Lung (tissue), 12 donors: ENCODE data around the gene IRAG1. TPM values are rescaled to one million over a fixed set of nuclear protein-coding genes. Genes with fewer than 3 reads are reported as not detected.
A peak's percentile ranks its signal among the peaks of the same experiment; 100 is the strongest.

ENCODE experiments used
- ATAC-seq: fragments of 200-7000 bp; cut with Tn5 transposase; one replicate; pipeline ENCODE4 v1.9.1; 2020; ENCODE audit warnings: moderate number of reproducible peaks; ENCODE audit not compliant: insufficient read depth, low FRiP score
- DNase-seq, 3 donors: peaks; one replicate each; pipeline ENCODE4 v3.0.0-alpha.2; 2013 to 2017
- H3K27ac ChIP-seq, 2 donors: one replicate each; pipeline ENCODE4 v1.5.1; 2013; ENCODE audit warnings: mild to moderate bottlenecking in 2 of 2, moderate library complexity in 2 of 2, control low read depth in 1 of 2, inconsistent platforms in 1 of 2, low read depth in 1 of 2, low read length in 1 of 2
- H3K27me3 ChIP-seq, 3 donors: one replicate each; pipeline ENCODE4 v1.5.1; 2013; ENCODE audit warnings: low read length in 2 of 3; ENCODE audit not compliant: control insufficient read depth in 3 of 3, insufficient read depth in 3 of 3
- H3K36me3 ChIP-seq, 4 donors: one replicate each; pipeline ENCODE4 v1.5.1; 2013; ENCODE audit warnings: low read length in 4 of 4, mild to moderate bottlenecking in 1 of 4, moderate library complexity in 1 of 4; ENCODE audit not compliant: control insufficient read depth in 4 of 4, insufficient read depth in 4 of 4
- H3K4me1 ChIP-seq, 5 donors: one replicate each; pipeline ENCODE4 v1.5.1; 2013; ENCODE audit warnings: low read length in 5 of 5, mild to moderate bottlenecking in 2 of 5, moderate library complexity in 1 of 5; ENCODE audit not compliant: control insufficient read depth in 5 of 5, insufficient read depth in 5 of 5
- H3K4me3 ChIP-seq: one replicate; pipeline ENCODE4 v1.5.1; 2013; ENCODE audit warnings: mild to moderate bottlenecking, control low read depth, moderate library complexity
- H3K9ac ChIP-seq, 2 donors: one replicate each; pipeline ENCODE4 v1.5.1; 2013; ENCODE audit warnings: low read length in 2 of 2, control low read depth in 1 of 2; ENCODE audit not compliant: insufficient read depth in 1 of 2
- H3K9me3 ChIP-seq, 4 donors: one replicate each; pipeline ENCODE4 v1.5.1; 2013; ENCODE audit warnings: low read length in 3 of 4, mild to moderate bottlenecking in 1 of 4, moderate library complexity in 1 of 4; ENCODE audit not compliant: control insufficient read depth in 4 of 4, insufficient read depth in 3 of 4
- WGBS, 2 donors: extraction: QIAGEN DNeasy Blood & Tissue Kit; methylation state at CpG; one replicate each; pipeline ENCODE4 v1.1.7; 2013; 5-methylcytosine and 5-hydroxymethylcytosine counted together
- polyA plus RNA-seq, 2 donors: library from polyadenylated mRNA; stranded (reverse); fragments of 200-250 nt; gene quantifications; one replicate each; pipeline ENCODE4 v1.2.1, GENCODE V29; 2013
- total RNA-seq, 2 donors: library from RNA; depleted of rRNA in 1 of 2; stranded (reverse); fragments of >200 nt in 1 of 2; gene quantifications; one replicate each; pipeline ENCODE4 v1.2.1, GENCODE V29; 2014 to 2021
- TF ChIP-seq, protein P1 (sequence below): IDR thresholded peaks from 2 replicates; pipeline ENCODE4 v1.5.1; 2012; ENCODE audit warnings: mild to moderate bottlenecking; ENCODE audit errors: control extremely low read depth, extremely low read depth
- donor health status: control.
- donor health status: control.
- donor health status: Bipolar disorder and iron deficiency.
- donor health status: healthy.
- donor health status: DM: yes; HTN: yes; CAD: no.

Gene IRAG1
- total and polyA plus RNA-seq, 4 donors, result 2.8 to 17.0 (median 13.3) TPM

DNA sequence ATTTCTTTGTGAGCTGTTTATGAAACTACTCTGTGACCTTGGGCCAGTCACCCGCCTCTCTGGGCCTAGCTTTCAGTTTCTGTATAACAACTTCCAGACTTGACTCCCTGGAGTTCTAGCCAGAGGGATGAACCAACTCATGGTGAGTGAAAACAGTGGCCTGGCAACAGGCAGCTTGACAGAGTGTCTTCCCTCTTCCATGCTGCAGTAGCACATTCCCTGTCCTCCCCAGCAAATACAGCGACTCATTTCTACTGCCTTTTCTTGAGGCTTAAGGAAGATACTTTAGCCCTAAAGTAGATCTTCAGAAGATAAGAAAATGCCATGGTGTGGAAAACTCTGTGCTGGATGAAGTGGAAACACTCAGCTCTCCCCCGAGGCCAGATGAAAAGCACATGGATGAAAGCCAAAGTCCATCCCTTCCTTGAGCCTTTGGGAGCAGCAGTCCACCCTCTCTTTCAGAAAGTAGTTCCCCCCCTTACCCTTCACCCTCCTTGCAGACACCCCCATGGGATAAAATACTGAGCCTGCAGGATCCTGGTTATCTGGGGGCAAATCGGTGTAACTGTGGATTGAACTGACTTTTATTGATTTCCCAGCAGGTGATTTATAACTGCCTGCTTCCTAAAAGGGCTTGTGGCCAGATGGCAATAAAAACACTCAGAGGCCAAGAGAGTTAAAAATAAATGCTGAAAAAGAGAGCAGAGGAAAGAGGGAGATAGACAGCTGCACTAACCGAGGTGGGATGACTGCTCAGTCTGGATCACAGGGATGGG is 24.1 kb downstream of the IRAG1 start:
- Histone ChIP-seq H3K27ac (peak overlapping the region; percentile 16 to 61), H3K9ac (no peak overlapping the region), H3K4me1 (peaks cover 0 to 10% (median 6%) of the 10 kb centered on the region in 5 donors), H3K36me3 (no peaks in the 10 kb centered on the region), H3K27me3 (no peaks in the 10 kb centered on the region), H3K4me3 (no peak overlapping the region), H3K9me3 (no peaks in the 10 kb centered on the region)
- DNase-seq (no peak), ATAC-seq (no peak)
- TF ChIP-seq, protein P1, sequence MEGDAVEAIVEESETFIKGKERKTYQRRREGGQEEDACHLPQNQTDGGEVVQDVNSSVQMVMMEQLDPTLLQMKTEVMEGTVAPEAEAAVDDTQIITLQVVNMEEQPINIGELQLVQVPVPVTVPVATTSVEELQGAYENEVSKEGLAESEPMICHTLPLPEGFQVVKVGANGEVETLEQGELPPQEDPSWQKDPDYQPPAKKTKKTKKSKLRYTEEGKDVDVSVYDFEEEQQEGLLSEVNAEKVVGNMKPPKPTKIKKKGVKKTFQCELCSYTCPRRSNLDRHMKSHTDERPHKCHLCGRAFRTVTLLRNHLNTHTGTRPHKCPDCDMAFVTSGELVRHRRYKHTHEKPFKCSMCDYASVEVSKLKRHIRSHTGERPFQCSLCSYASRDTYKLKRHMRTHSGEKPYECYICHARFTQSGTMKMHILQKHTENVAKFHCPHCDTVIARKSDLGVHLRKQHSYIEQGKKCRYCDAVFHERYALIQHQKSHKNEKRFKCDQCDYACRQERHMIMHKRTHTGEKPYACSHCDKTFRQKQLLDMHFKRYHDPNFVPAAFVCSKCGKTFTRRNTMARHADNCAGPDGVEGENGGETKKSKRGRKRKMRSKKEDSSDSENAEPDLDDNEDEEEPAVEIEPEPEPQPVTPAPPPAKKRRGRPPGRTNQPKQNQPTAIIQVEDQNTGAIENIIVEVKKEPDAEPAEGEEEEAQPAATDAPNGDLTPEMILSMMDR, result no peak
- 33 to 45% methylated on average over 5 of the region's 5 CpGs for WGBS, 2 donors

GRCh38 chr11:10667521-10667885 is 26.1 kb downstream of the IRAG1 start:
- Histone ChIP-seq H3K4me1 (peaks cover 0 to 10% (median 6%) of the 10 kb centered on the region in 5 donors), H3K9ac (no peak overlapping the region), H3K4me3 (no peak overlapping the region), H3K27me3 (no peaks in the 10 kb centered on the region), H3K27ac (no peak overlapping the region), H3K36me3 (no peaks in the 10 kb centered on the region), H3K9me3 (no peaks in the 10 kb centered on the region)
- ATAC-seq (no peak), DNase-seq (no peak)
- WGBS, 2 donors, result 56 to 70% methylated on average over 2 of the region's 2 CpGs
- TF ChIP-seq, protein P1, result no peak

GRCh38 chr11:10666556-10667520 is 26.7 kb downstream of the IRAG1 start:
- H3K36me3 ChIP-seq, result no peaks in the 10 kb centered on the region
- H3K9me3 ChIP-seq, result no peaks in the 10 kb centered on the region
- no peak for ATAC-seq
- H3K4me3 ChIP-seq, result no peak overlapping the region
- TF ChIP-seq, protein P1, result no peak
- no peaks in the 10 kb centered on the region for H3K27me3 ChIP-seq
- H3K27ac ChIP-seq, result no peak overlapping the region
- WGBS, 2 donors, result 68% methylated on average over 6 of the region's 6 CpGs
- H3K9ac ChIP-seq, result no peak overlapping the region
- H3K4me1 ChIP-seq, result peaks cover 0 to 10% (median 6%) of the 10 kb centered on the region in 5 donors
- DNase-seq, result no peak
